Activated CD4-positive, alpha-beta T cell treated with anti-CD3 and anti-CD28 coated beads, Interleukin-2, Interleukin-6, amounts not matched to agents 100 ng/mL and 50 ng/mL, durations not matched to agents 16 hours and 8 hours (primary cell): Measurements from ENCODE around the gene GRIK3.
"Not testable (repeated sequence)": the region's sequence is repeated elsewhere in the genome, so short reads cannot be mapped to it uniquely, and the experiment has no call there.

Experiments used
- DNase-seq: peaks from one replicate; pipeline ENCODE4 v3.0.0-alpha.2; 2020

Gene GRIK3

GRCh38 chr1:36900128-36900527, 134.2 kb downstream of the GRIK3 start:
- no peak for DNase-seq

- not testable (repeated sequence) for DNase-seq
Measured at GRCh38 chr1:36897813-36898212, 136.5 kb downstream of the GRIK3 start.

GRCh38 chr1:36894824-36895223, 139.5 kb downstream of the GRIK3 start:
- no peak for DNase-seq

GRCh38 chr1:36890776-36891175, 143.5 kb downstream of the GRIK3 start:
- no peak for DNase-seq

GRCh38 chr1:36889478-36890226, 144.7 kb downstream of the GRIK3 start:
- DNase-seq, result no peak

- DNase-seq, result no peak
Measured at GRCh38 chr1:36888811-36889477, 145.4 kb downstream of the GRIK3 start.

GRCh38 chr1:36885540-36886357, 148.6 kb downstream of the GRIK3 start:
- no peak for DNase-seq

GRCh38 chr1:36884801-36885200, 149.5 kb downstream of the GRIK3 start:
- no peak for DNase-seq

- DNase-seq, result no peak
Measured at GRCh38 chr1:36884029-36884701, 150.2 kb downstream of the GRIK3 start.

- no peak for DNase-seq
Measured at GRCh38 chr1:36883315-36883949, 150.9 kb downstream of the GRIK3 start.

- no peak for DNase-seq
Measured at GRCh38 chr1:36882536-36883285, 151.6 kb downstream of the GRIK3 start.

- no peak for DNase-seq
Measured at GRCh38 chr1:36881541-36881940, 152.8 kb downstream of the GRIK3 start.

GRCh38 chr1:36881068-36881405, 153.3 kb downstream of the GRIK3 start:
- no peak for DNase-seq

- DNase-seq, result no peak
Measured at GRCh38 chr1:36880155-36881067, 153.9 kb downstream of the GRIK3 start.

- no peak for DNase-seq
Measured at GRCh38 chr1:36879613-36880012, 154.7 kb downstream of the GRIK3 start.

- DNase-seq, result no peak
Measured at GRCh38 chr1:36876990-36877389, 157.3 kb downstream of the GRIK3 start.

- DNase-seq, result no peak
Measured at GRCh38 chr1:36874271-36875060, 159.8 kb downstream of the GRIK3 start.

- no peak for DNase-seq
Measured at GRCh38 chr1:36872858-36873257, 161.5 kb downstream of the GRIK3 start.

- no peak for DNase-seq
Measured at GRCh38 chr1:36872126-36872754, 162.1 kb downstream of the GRIK3 start.
